ENCODE results near the gene PROM2. TPM values are rescaled to one million over a fixed set of nuclear protein-coding genes. Genes with fewer than 3 reads are reported as not detected.

The PROM2 gene
- total and polyA plus RNA-seq, 10 of the 15 experiments (the other 5 are each of a cell fraction or from before 2014, with no cell fraction given): 0.01 to 0.04 TPM; not detected in 8

- 40% methylated on average over 4 of the region's 4 CpGs for WGBS (ENCODE audit: insufficient coverage, insufficient replicate concordance, low lambda C conversion rate, missing lambda C conversion rate)
- FAIRE-seq: no peak
- ChIA-PET CTCF (no interaction called here), RAD21 (ENCODE audit: unreplicated experiment) (no interaction called here), POLR2A (no interaction called here), SMC1A (ENCODE audit: uncharacterized antibody, unreplicated experiment) (no interaction called here)
- Histone ChIP-seq H3K27ac (ENCODE audit: control insufficient read depth, insufficient read depth) (no peak overlapping the region), H3K27me3 (replicated peaks in 1 of 2; ENCODE audit: control insufficient read depth in 2 of 2, insufficient read depth in 2 of 2, low read length in 1 of 2) (no peaks in the 10 kb centered on the region), H3K4me1 (ENCODE audit: control insufficient read depth, insufficient read depth, low read length) (no peaks in the 10 kb centered on the region), H3K4me3 (no peak overlapping the region), H2AFZ (ENCODE audit: control insufficient read depth, low read depth, low read length) (no peak overlapping the region), H3K9me3 (replicated peaks; ENCODE audit: control insufficient read depth, insufficient read depth, low read length) (no peaks in the 10 kb centered on the region), H3K36me3 (ENCODE audit: control insufficient read depth in 2 of 2, insufficient read depth in 2 of 2, low read length in 1 of 2) (no peaks in the 10 kb centered on the region), H4K20me1 (ENCODE audit: control insufficient read depth, insufficient read depth) (no peaks in the 10 kb centered on the region), H3K9ac (ENCODE audit: control insufficient read depth, insufficient read depth, low read length) (no peak overlapping the region), H3K79me2 (ENCODE audit: control insufficient read depth, insufficient read depth, low read length) (no peaks in the 10 kb centered on the region), H3K4me2 (ENCODE audit: control insufficient read depth, insufficient read depth) (no peak overlapping the region)
- no TSS peak for BruUV-seq (replicated peaks)
- TF ChIP-seq ZNF687 (IDR thresholded peaks at IDR 0.05): no peak
- TF ChIP-seq ZNF24 (IDR thresholded peaks at IDR 0.05): peak; percentile 85
- in situ Hi-C loops (cut with MboI): no loop called here
- no peak for ATAC-seq
- no peak for DNase-seq (ENCODE audit: low read depth, low spot score)
- intact Hi-C loops (cut with micrococcal nuclease; ENCODE audit: unreplicated experiment): no loop called here
Measured at GRCh38 chr2:95283562-95283961, 9.3 kb downstream of the PROM2 start.

GRCh38 chr2:95284886-95285541, 10.8 kb downstream of the PROM2 start:
- Histone ChIP-seq H2AFZ (ENCODE audit: control insufficient read depth, low read depth, low read length) (no peak overlapping the region), H3K9me3 (replicated peaks; ENCODE audit: control insufficient read depth, insufficient read depth, low read length) (no peaks in the 10 kb centered on the region), H3K9ac (ENCODE audit: control insufficient read depth, insufficient read depth, low read length) (no peak overlapping the region), H3K36me3 (ENCODE audit: control insufficient read depth in 2 of 2, insufficient read depth in 2 of 2, low read length in 1 of 2) (no peaks in the 10 kb centered on the region), H3K4me1 (ENCODE audit: control insufficient read depth, insufficient read depth, low read length) (no peaks in the 10 kb centered on the region), H3K4me2 (ENCODE audit: control insufficient read depth, insufficient read depth) (no peak overlapping the region), H4K20me1 (ENCODE audit: control insufficient read depth, insufficient read depth) (no peaks in the 10 kb centered on the region), H3K79me2 (ENCODE audit: control insufficient read depth, insufficient read depth, low read length) (no peaks in the 10 kb centered on the region), H3K27ac (ENCODE audit: control insufficient read depth, insufficient read depth) (no peak overlapping the region), H3K4me3 (no peak overlapping the region), H3K27me3 (replicated peaks in 1 of 2; ENCODE audit: control insufficient read depth in 2 of 2, insufficient read depth in 2 of 2, low read length in 1 of 2) (no peaks in the 10 kb centered on the region)
- CTCF ChIA-PET: no interaction called here
- ATAC-seq (no peak), DNase-seq (ENCODE audit: low read depth, low spot score) (no peak), FAIRE-seq (no peak)
- 40% methylated on average over 13 of the region's 13 CpGs for WGBS (ENCODE audit: insufficient coverage, insufficient replicate concordance, low lambda C conversion rate, missing lambda C conversion rate)
- TF ChIP-seq ZSCAN29 (IDR thresholded peaks at IDR 0.05) (no peak), CREM (IDR thresholded peaks at IDR 0.05; ENCODE audit: low read depth) (no peak), REST (IDR thresholded peaks at IDR 0.05; ENCODE audit: low read depth, low read length) (peak; percentile 60; the same call in 1 of the 2 replicates)
- intact Hi-C loops (cut with micrococcal nuclease; ENCODE audit: unreplicated experiment) (no loop called here), in situ Hi-C loops (cut with MboI) (no loop called here)
- POLR2A ChIA-PET: no interaction called here
- SMC1A ChIA-PET (ENCODE audit: uncharacterized antibody, unreplicated experiment): no interaction called here
- RAD21 ChIA-PET (ENCODE audit: unreplicated experiment): no interaction called here
- BruUV-seq (replicated peaks): no TSS peak
